Endodermal cell (in vitro differentiated cells): ENCODE data around the gene KCNIP4. TPM values are rescaled to one million over a fixed set of nuclear protein-coding genes. Genes with fewer than 3 reads are reported as not detected.

Experiments used
- DNase-seq: peaks from one replicate; pipeline ENCODE4 v3.0.0-alpha.2; 2017
- H3K27ac ChIP-seq: 2 replicates; pipeline ENCODE4 v1.5.1; 2013; ENCODE audit warnings: mild to moderate bottlenecking, low read depth, low read length, moderate library complexity
- H3K27me3 ChIP-seq: 2 replicates; pipeline ENCODE4 v1.6.1; 2013; ENCODE audit warnings: mild to moderate bottlenecking, low read length, moderate library complexity; ENCODE audit not compliant: insufficient read depth, control insufficient read depth, poor library complexity, severe bottlenecking
- H3K36me3 ChIP-seq: 2 replicates; pipeline ENCODE4 v1.7.0; 2013; ENCODE audit warnings: mild to moderate bottlenecking, low read length, moderate library complexity; ENCODE audit not compliant: control insufficient read depth, insufficient read depth
- H3K4me1 ChIP-seq: one replicate; pipeline ENCODE4 v1.7.0; 2013; ENCODE audit warnings: low read length; ENCODE audit not compliant: control insufficient read depth, insufficient read depth
- H3K4me3 ChIP-seq: 2 replicates; pipeline ENCODE4 v1.5.1; 2013; ENCODE audit warnings: mild to moderate bottlenecking, low read length, moderate library complexity
- H3K9ac ChIP-seq: 2 replicates; pipeline ENCODE4 v1.6.1; 2013; ENCODE audit warnings: mild to moderate bottlenecking, low read length, moderate library complexity; ENCODE audit not compliant: poor library complexity, severe bottlenecking; ENCODE audit errors: extremely low read depth
- H3K9me3 ChIP-seq: 2 replicates; pipeline ENCODE4 v1.6.1; 2013; ENCODE audit warnings: mild to moderate bottlenecking, low read length, moderate library complexity; ENCODE audit not compliant: control insufficient read depth
- H3K27ac Mint-ChIP-seq: 2 replicates; pipeline ENCODE4 v1.8.0; 2020; ENCODE audit warnings: mixed read lengths
- H3K27me3 Mint-ChIP-seq: 2 replicates; pipeline ENCODE4 v1.8.0; 2021; ENCODE audit warnings: mild to moderate bottlenecking, mixed read lengths; ENCODE audit not compliant: insufficient read depth
- H3K36me3 Mint-ChIP-seq: 2 replicates; pipeline ENCODE4 v1.8.0; 2020; ENCODE audit warnings: low read depth, mixed read lengths
- H3K4me1 Mint-ChIP-seq: 2 replicates; pipeline ENCODE4 v1.8.0; 2020; ENCODE audit warnings: mixed read lengths
- H3K4me3 Mint-ChIP-seq: 2 replicates; pipeline ENCODE4 v1.8.0; 2020; ENCODE audit warnings: mild to moderate bottlenecking, moderate library complexity, mixed read lengths
- H3K9me3 Mint-ChIP-seq: 2 replicates; pipeline ENCODE4 v1.8.0; 2020; ENCODE audit warnings: mild to moderate bottlenecking, mixed read lengths
- WGBS, 2 experiments: methylation state at CpG; one replicate each; pipeline versions ENCODE4 v1.1.5 to v1.1.7; 2013; ENCODE audit warnings: missing lambda C conversion rate in 2 of 2, mixed read lengths in 1 of 2; ENCODE audit not compliant: insufficient coverage in 1 of 2, insufficient read length in 1 of 2; 5-methylcytosine and 5-hydroxymethylcytosine counted together
- total RNA-seq, 2 donors: library from RNA; stranded (reverse); fragmentation: NEBNext Ultra II Directional in 1 of 2; extraction: Animal tissue kit (Norgen Biotek cat#: 25700) in 1 of 2; gene quantifications; 2 replicates in 1 of 2; 3 replicates in 1 of 2; pipeline ENCODE4 v1.2.1, GENCODE V29; 2021
- TF ChIP-seq, protein P1 (sequence below): fragments of 200-600 bp; sonication (generic); conservative IDR thresholded peaks from 2 replicates; pipeline ENCODE4 v1.5.0; 2021; ENCODE audit warnings: antibody characterized with exemption, mild to moderate bottlenecking

KCNIP4 gene
- total RNA-seq, 2 donors from 2014 or later = not detected

- H3K4me3 Mint-ChIP-seq = no peak overlapping the region
- WGBS, 2 experiments = 95 to 100% methylated on average over 3 of the region's 3 CpGs
- H3K27me3 Mint-ChIP-seq = no peaks in the 10 kb centered on the region
- H3K9me3 ChIP-seq = no peaks in the 10 kb centered on the region
- no peaks in the 10 kb centered on the region for H3K27me3 ChIP-seq
- TF ChIP-seq, protein P1, sequence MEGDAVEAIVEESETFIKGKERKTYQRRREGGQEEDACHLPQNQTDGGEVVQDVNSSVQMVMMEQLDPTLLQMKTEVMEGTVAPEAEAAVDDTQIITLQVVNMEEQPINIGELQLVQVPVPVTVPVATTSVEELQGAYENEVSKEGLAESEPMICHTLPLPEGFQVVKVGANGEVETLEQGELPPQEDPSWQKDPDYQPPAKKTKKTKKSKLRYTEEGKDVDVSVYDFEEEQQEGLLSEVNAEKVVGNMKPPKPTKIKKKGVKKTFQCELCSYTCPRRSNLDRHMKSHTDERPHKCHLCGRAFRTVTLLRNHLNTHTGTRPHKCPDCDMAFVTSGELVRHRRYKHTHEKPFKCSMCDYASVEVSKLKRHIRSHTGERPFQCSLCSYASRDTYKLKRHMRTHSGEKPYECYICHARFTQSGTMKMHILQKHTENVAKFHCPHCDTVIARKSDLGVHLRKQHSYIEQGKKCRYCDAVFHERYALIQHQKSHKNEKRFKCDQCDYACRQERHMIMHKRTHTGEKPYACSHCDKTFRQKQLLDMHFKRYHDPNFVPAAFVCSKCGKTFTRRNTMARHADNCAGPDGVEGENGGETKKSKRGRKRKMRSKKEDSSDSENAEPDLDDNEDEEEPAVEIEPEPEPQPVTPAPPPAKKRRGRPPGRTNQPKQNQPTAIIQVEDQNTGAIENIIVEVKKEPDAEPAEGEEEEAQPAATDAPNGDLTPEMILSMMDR = no peak
- no peak overlapping the region for H3K4me3 ChIP-seq
- DNase-seq = no peak
- no peak overlapping the region for H3K27ac Mint-ChIP-seq
- peaks cover 21% of the 10 kb centered on the region for H3K4me1 Mint-ChIP-seq
- H3K27ac ChIP-seq = no peak overlapping the region
- H3K9ac ChIP-seq = no peak overlapping the region
- no peaks in the 10 kb centered on the region for H3K4me1 ChIP-seq
- H3K9me3 Mint-ChIP-seq = no peaks in the 10 kb centered on the region
- H3K36me3 Mint-ChIP-seq = no peaks in the 10 kb centered on the region
- H3K36me3 ChIP-seq = no peaks in the 10 kb centered on the region
Observed at GRCh38 chr4:21753084-21753760, 195.3 kb downstream of the KCNIP4 start.

DNA sequence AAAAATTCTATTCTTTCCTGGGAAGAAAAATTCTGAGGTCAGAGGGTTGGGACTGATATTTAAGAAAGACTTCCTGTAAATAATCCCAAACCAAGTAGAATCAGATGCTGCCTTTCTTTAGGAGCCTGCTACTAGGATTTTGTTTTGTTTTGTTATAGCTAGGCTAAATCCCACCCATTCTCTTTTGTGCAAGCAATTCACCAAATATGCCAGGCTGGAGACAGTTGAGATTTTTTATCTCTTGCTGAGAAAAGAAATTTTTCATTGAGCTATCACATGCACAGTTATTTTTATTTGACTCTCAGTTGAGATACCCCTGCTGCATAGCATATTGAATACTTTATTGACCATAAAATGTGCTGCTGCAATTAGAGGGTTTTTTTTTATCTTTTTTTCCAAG lies 196.0 kb downstream of the KCNIP4 start:
- H3K4me3 Mint-ChIP-seq = no peak overlapping the region
- no peaks in the 10 kb centered on the region for H3K9me3 Mint-ChIP-seq
- H3K4me3 ChIP-seq = no peak overlapping the region
- no peaks in the 10 kb centered on the region for H3K36me3 ChIP-seq
- TF ChIP-seq, protein P1 = no peak
- no peaks in the 10 kb centered on the region for H3K9me3 ChIP-seq
- no peak overlapping the region for H3K9ac ChIP-seq
- H3K27ac ChIP-seq = no peak overlapping the region
- no peaks in the 10 kb centered on the region for H3K27me3 Mint-ChIP-seq
- no peaks in the 10 kb centered on the region for H3K27me3 ChIP-seq
- H3K4me1 Mint-ChIP-seq = peaks cover 21% of the 10 kb centered on the region
- no peak for DNase-seq
- H3K27ac Mint-ChIP-seq = no peak overlapping the region
- no peaks in the 10 kb centered on the region for H3K4me1 ChIP-seq
- H3K36me3 Mint-ChIP-seq = no peaks in the 10 kb centered on the region

DNA sequence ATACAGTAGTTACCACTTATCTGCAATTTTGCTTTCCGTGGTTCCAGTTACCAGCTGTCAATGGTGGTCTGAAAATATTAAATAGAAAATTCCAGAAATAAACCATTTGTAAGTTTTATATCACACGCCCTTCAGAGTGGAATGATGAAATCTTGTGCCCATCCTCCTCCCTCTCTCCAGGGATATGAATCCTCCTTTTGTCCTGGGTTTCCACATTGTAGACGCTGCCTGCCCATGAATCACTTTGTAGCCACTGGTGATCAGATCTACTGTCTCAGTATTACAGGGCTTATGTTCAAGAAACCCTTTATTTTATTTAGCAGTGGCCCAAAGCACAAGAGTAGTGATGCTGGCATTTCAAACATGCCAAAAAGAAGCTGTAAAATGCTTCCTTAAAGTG lies 198.6 kb downstream of the KCNIP4 start:
- no peak overlapping the region for H3K9ac ChIP-seq
- no peak overlapping the region for H3K4me3 ChIP-seq
- H3K9me3 Mint-ChIP-seq = no peaks in the 10 kb centered on the region
- no peaks in the 10 kb centered on the region for H3K9me3 ChIP-seq
- no peaks in the 10 kb centered on the region for H3K4me1 ChIP-seq
- H3K27me3 Mint-ChIP-seq = no peaks in the 10 kb centered on the region
- H3K27me3 ChIP-seq = no peaks in the 10 kb centered on the region
- DNase-seq = no peak
- H3K27ac ChIP-seq = no peak overlapping the region
- H3K4me1 Mint-ChIP-seq = peaks cover 21% of the 10 kb centered on the region
- 94 to 100% methylated on average over 2 to 3 of the region's 3 CpGs for WGBS, 2 experiments
- H3K36me3 Mint-ChIP-seq = no peaks in the 10 kb centered on the region
- H3K27ac Mint-ChIP-seq = no peak overlapping the region
- TF ChIP-seq, protein P1 = no peak
- no peaks in the 10 kb centered on the region for H3K36me3 ChIP-seq
- no peak overlapping the region for H3K4me3 Mint-ChIP-seq
